A549 (cell line): ENCODE measurements around the gene MAF. TPM values are rescaled to one million over a fixed set of nuclear protein-coding genes. Genes with fewer than 3 reads are reported as not detected.

Experiments used
- ATAC-seq, 2 experiments: fragments of 200-7000 bp in 1 of 2; fragments of >200 bp in 1 of 2; cut with Nextera tagmentation in 1 of 2; cut with Tn5 transposase in 1 of 2; 3 replicates each; pipeline versions ENCODE4 v1.8.0 to v1.9.1; 2018 to 2020; ENCODE audit warnings: mild to moderate bottlenecking in 1 of 2, moderate library complexity in 1 of 2
- CTCF ChIA-PET: fragments of 300-600 bp; sonication (Branson Sonifier 250); formaldehyde crosslinking; extraction: SDS; loops from one replicate; lab custom pipeline; 2021; ENCODE audit warnings: antibody characterized with exemption, inconsistent platforms; lab: Yijun Ruan, JAX
- POLR2A ChIA-PET: fragments of 350-600 bp; formaldehyde crosslinking; extraction: SDS; loops from one replicate; lab custom pipeline; 2021; ENCODE audit warnings: antibody characterized with exemption, inconsistent platforms; lab: Yijun Ruan, JAX
- DNase-seq, 2 experiments: peaks; one replicate each; pipeline versions ENCODE4 v3.0.0 to v3.0.0-alpha.2; 2011 to 2016; ENCODE audit warnings: low read depth in 1 of 2, low spot score in 1 of 2
- FAIRE-seq: peaks from 2 replicates; lab custom pipeline; 2011; peaks lifted over from hg19 to GRCh38; lab: Jason Lieb, UNC
- H3K27ac ChIP-seq, 2 experiments: fragments of >200 bp; sonication (Bioruptor Twin); formaldehyde crosslinking; 3 replicates each; pipeline ENCODE4 v1.5.1; 2016 to 2017
- H3K4me1 ChIP-seq: fragments of >200 bp; sonication (Bioruptor Twin); formaldehyde crosslinking; 3 replicates; pipeline ENCODE4 v1.6.1; 2016
- H3K4me2 ChIP-seq: fragments of >200 bp; sonication (Bioruptor Twin); formaldehyde crosslinking; 3 replicates; pipeline ENCODE4 v1.6.1; 2016
- H3K4me3 ChIP-seq: fragments of >200 bp; sonication (Bioruptor Twin); formaldehyde crosslinking; 3 replicates; pipeline ENCODE4 v1.5.1; 2016
- H3K9me3 ChIP-seq: fragments of >200 bp; sonication (Bioruptor Twin); formaldehyde crosslinking; 3 replicates; pipeline ENCODE4 v1.6.1; 2016
- BHLHE40 ChIP-seq: IDR thresholded peaks from 2 replicates; pipeline ENCODE4 v1.6.1; 2012; ENCODE audit warnings: low read depth, low read length, inconsistent platforms
- CHD4 ChIP-seq: fragments of 200-600 bp; sonication (generic); IDR thresholded peaks from 2 replicates; pipeline ENCODE4 v1.6.1; 2016; ENCODE audit warnings: antibody characterized with exemption, mild to moderate bottlenecking, borderline replicate concordance
- CTCF ChIP-seq: fragments of >200 bp; sonication (Bioruptor Twin); formaldehyde crosslinking; IDR thresholded peaks from 3 replicates; pipeline ENCODE4 v1.5.1; 2016
- FOXS1 ChIP-seq: fragments of 250-450 bp; sonication (Bioruptor Pico); IDR thresholded peaks from 2 replicates; pipeline ENCODE4 v1.5.0; 2020; ENCODE audit warnings: mild to moderate bottlenecking, moderate library complexity
- GATA3 ChIP-seq: IDR thresholded peaks from 2 replicates; pipeline ENCODE4 v1.6.1; 2012; ENCODE audit warnings: borderline replicate concordance
- HES2 ChIP-seq: fragments of >200 bp; sonication (Bioruptor Twin); formaldehyde crosslinking; IDR thresholded peaks from 2 replicates; pipeline ENCODE4 v1.6.1; 2016
- HMGXB4 ChIP-seq: fragments of 250-450 bp; sonication (Bioruptor Pico); IDR thresholded peaks from 2 replicates; pipeline ENCODE4 v1.5.0; 2021; ENCODE audit warnings: mild to moderate bottlenecking, moderate library complexity, borderline replicate concordance
- HOXA7 ChIP-seq: fragments of 250-450 bp; sonication (Bioruptor Pico); IDR thresholded peaks from 2 replicates; pipeline ENCODE4 v1.5.0; 2020; ENCODE audit warnings: mild to moderate bottlenecking, moderate library complexity
- HOXB5 ChIP-seq: fragments of 250-450 bp; sonication (Bioruptor Pico); IDR thresholded peaks from 2 replicates; pipeline ENCODE4 v1.5.0; 2020; ENCODE audit warnings: mild to moderate bottlenecking, moderate library complexity
- MAX ChIP-seq: IDR thresholded peaks from 2 replicates; pipeline ENCODE4 v1.6.1; 2012
- NPAS2 ChIP-seq: fragments of 250-450 bp; sonication (Bioruptor Pico); IDR thresholded peaks from 2 replicates; pipeline ENCODE4 v1.8.0; 2022; ENCODE audit warnings: mild to moderate bottlenecking, moderate library complexity, borderline replicate concordance
- NR3C1 ChIP-seq: fragments of >200 bp; sonication (Bioruptor Twin); formaldehyde crosslinking; IDR thresholded peaks from 3 replicates; pipeline ENCODE4 v1.6.1; 2017
- PBX3 ChIP-seq: IDR thresholded peaks from 2 replicates; pipeline ENCODE4 v1.6.1; 2012
- SREBF2 ChIP-seq: fragments of 450-650 bp; IDR thresholded peaks from 2 replicates; pipeline ENCODE4 v1.6.1; 2014; ENCODE audit warnings: mild to moderate bottlenecking, moderate library complexity
- TFCP2L1 ChIP-seq: fragments of 250-450 bp; sonication (Bioruptor Pico); IDR thresholded peaks from 2 replicates; pipeline ENCODE4 v1.5.0; 2021; ENCODE audit warnings: mild to moderate bottlenecking
- ZFP36 ChIP-seq: fragments of 450-650 bp; IDR thresholded peaks from 2 replicates; pipeline ENCODE4 v1.6.1; 2014; ENCODE audit warnings: borderline replicate concordance; ENCODE audit not compliant: partially characterized antibody
- ZNF302 ChIP-seq: fragments of 250-450 bp; sonication (Bioruptor Pico); IDR thresholded peaks from 2 replicates; pipeline ENCODE4 v1.9.0; 2021; ENCODE audit warnings: inconsistent platforms, mild to moderate bottlenecking, moderate library complexity
- WGBS: methylation state at CpG from one replicate; pipeline ENCODE4 v1.1.6; 2017; ENCODE audit errors: missing lambda C conversion rate; 5-methylcytosine and 5-hydroxymethylcytosine counted together
- polyA plus RNA-seq, 4 experiments: library from polyadenylated mRNA; depleted of rRNA in 3 of 4; stranded (reverse); fragments of >200 nt; fragmentation: RNase III in 1 of 4; extraction: RNeasy Plus Mini Kit Qiagen cat#74134 plus additional on column Dnase treatment in 1 of 4; gene quantifications; 2 replicates in 3 of 4; 3 replicates in 1 of 4; pipeline ENCODE4 v1.2.3, GENCODE V29; 2011 to 2017

Gene MAF
- polyA plus RNA-seq, 2 of the 4 experiments (the other 2 are of a cell fraction) = 0.14 to 0.37 TPM

GRCh38 chr16:79580453-79581191, 19.9 kb downstream of the MAF start:
- FAIRE-seq = no peak
- no peak for TF ChIP-seq NPAS2 (CRISPR knock-in tag)
- no peak for TF ChIP-seq HOXA7 (CRISPR knock-in tag)
- no peak for TF ChIP-seq SREBF2
- no peak for TF ChIP-seq PBX3
- no peak for TF ChIP-seq HES2
- no peak for TF ChIP-seq CTCF
- TF ChIP-seq ZFP36 = no peak
- TF ChIP-seq MAX = no peak
- no peak for TF ChIP-seq CHD4
- TF ChIP-seq HOXB5 = no peak
- no peak for TF ChIP-seq FOXS1 (CRISPR knock-in tag)
- no peak for TF ChIP-seq TFCP2L1 (CRISPR knock-in tag)
- TF ChIP-seq BHLHE40 = no peak
- Histone ChIP-seq H3K27ac (no peak overlapping the region), H3K4me3 (no peak overlapping the region), H3K9me3 (no peaks in the 10 kb centered on the region), H3K4me1 (no peaks in the 10 kb centered on the region), H3K4me2 (no peak overlapping the region)
- ATAC-seq = no peak
- WGBS = 34% methylated on average over 10 of the region's 10 CpGs
- POLR2A ChIA-PET = no interaction called here
- CTCF ChIA-PET = no interaction called here
- no peak for DNase-seq

- H3K9me3 ChIP-seq = no peaks in the 10 kb centered on the region
- H3K27ac ChIP-seq = no peak overlapping the region
- no peaks in the 10 kb centered on the region for H3K4me1 ChIP-seq
- DNase-seq (no peak), FAIRE-seq (no peak), ATAC-seq (no peak)
- H3K4me2 ChIP-seq = no peak overlapping the region
- POLR2A ChIA-PET = no interaction called here
- WGBS = 33% methylated on average over 2 of the region's 2 CpGs
- no peak for TF ChIP-seq NR3C1
- CTCF ChIA-PET = interaction anchor here (1.2 kb wide), 1 partner anchor 26 kb away, joined by 4 read pairs; no protein-coding TSS in a partner anchor
- H3K4me3 ChIP-seq = no peak overlapping the region
Observed at GRCh38 chr16:79576602-79577001, 23.9 kb downstream of the MAF start.

GRCh38 chr16:79573884-79574283, 26.7 kb downstream of the MAF start:
- DNase-seq (no peak), ATAC-seq (no peak)
- Histone ChIP-seq H3K27ac (no peak overlapping the region), H3K4me3 (no peak overlapping the region), H3K4me2 (no peak overlapping the region)
- 41% methylated on average over 10 of the region's 10 CpGs for WGBS
- POLR2A ChIA-PET = no interaction called here
- TF ChIP-seq HMGXB4 (no peak), ZNF302 (CRISPR knock-in tag) (no peak), HOXA7 (CRISPR knock-in tag) (no peak), GATA3 (no peak)
- TF ChIP-seq, all 56 proteins: peak for 0
- Histone ChIP-seq H3K4me1 (no peaks in the 10 kb centered on the region), H3K9me3 (no peaks in the 10 kb centered on the region)
- FAIRE-seq = no peak
- CTCF ChIA-PET = no interaction called here
